Spleen (tissue), 11 donors: ENCODE measurements around the gene PRKCE. TPM values are rescaled to one million over a fixed set of nuclear protein-coding genes. Genes with fewer than 3 reads are reported as not detected.

Experiments used
- DNase-seq: peaks from one replicate; pipeline ENCODE4 v3.0.0-alpha.2; 2020
- H3K27ac ChIP-seq, 8 donors: fragments of 200-600 bp; sonication (generic) in 7 of 8; 1 replicate in 4 of 8; 2 replicates in 4 of 8; pipeline versions ENCODE4 v1.5.0 to v1.8.0; 2016 to 2021; ENCODE audit warnings: inconsistent platforms in 4 of 8, mild to moderate bottlenecking in 4 of 8, moderate library complexity in 1 of 8
- H3K27me3 ChIP-seq, 7 donors: fragments of 200-600 bp; sonication (generic) in 6 of 7; replicated peaks in 1 of 7; 1 replicate in 4 of 7; 2 replicates in 3 of 7; pipeline versions ENCODE4 v1.5.0 to v1.8.0; 2016 to 2021; ENCODE audit warnings: inconsistent platforms in 3 of 7, mild to moderate bottlenecking in 1 of 7
- H3K36me3 ChIP-seq, 6 donors: fragments of 200-600 bp; sonication (generic) in 5 of 6; 1 replicate in 4 of 6; 2 replicates in 2 of 6; pipeline versions ENCODE4 v1.5.0 to v1.8.0; 2016 to 2021; ENCODE audit warnings: inconsistent platforms in 2 of 6
- H3K4me1 ChIP-seq, 6 donors: fragments of 200-600 bp; sonication (generic) in 5 of 6; 1 replicate in 3 of 6; 2 replicates in 3 of 6; pipeline versions ENCODE4 v1.5.0 to v1.8.0; 2016 to 2021; ENCODE audit warnings: inconsistent platforms in 3 of 6
- H3K4me3 ChIP-seq, 8 donors: fragments of 200-600 bp; sonication (generic) in 7 of 8; 1 replicate in 4 of 8; 2 replicates in 4 of 8; pipeline versions ENCODE4 v1.5.0 to v1.8.0; 2016 to 2021; ENCODE audit warnings: inconsistent platforms in 4 of 8, mild to moderate bottlenecking in 4 of 8, moderate library complexity in 2 of 8
- H3K9me3 ChIP-seq, 8 donors: fragments of 200-600 bp; sonication (generic) in 7 of 8; 1 replicate in 4 of 8; 2 replicates in 4 of 8; pipeline versions ENCODE4 v1.5.0 to v1.8.0; 2016 to 2021; ENCODE audit warnings: inconsistent platforms in 4 of 8
- POLR2A ChIP-seq, 3 donors: fragments of 450-650 bp; IDR thresholded peaks; one replicate each; pipeline ENCODE4 v1.5.1; 2017; ENCODE audit warnings: antibody characterized with exemption in 3 of 3, mild to moderate bottlenecking in 1 of 3
- POLR2AphosphoS5 ChIP-seq, 3 donors: sonication (generic); formaldehyde crosslinking; IDR thresholded peaks; one replicate each; pipeline ENCODE4 v1.5.1; 2017; ENCODE audit warnings: antibody characterized with exemption in 3 of 3
- WGBS, 5 donors: extraction: QIAGEN DNeasy Blood & Tissue Kit in 3 of 5; methylation state at CpG; one replicate each; pipeline versions ENCODE4 v1.1.5 to v1.1.7; 2013 to 2018; 5-methylcytosine and 5-hydroxymethylcytosine counted together
- intact Hi-C: fragments of 100-400 bp; cut with DNase I; formaldehyde crosslinking; loops from one replicate; pipeline ENCODE4 v1.15.0; 2023; ENCODE audit warnings: low total_unique reads
- polyA plus RNA-seq, 3 donors: library from polyadenylated mRNA; stranded (reverse); fragments of 200-250 nt; gene quantifications; one replicate each; pipeline ENCODE4 v1.2.1, GENCODE V29; 2013
- total RNA-seq, 7 donors: library from RNA; depleted of rRNA in 3 of 7; stranded (reverse); fragments of >200 nt in 3 of 7; fragmentation: NEBNext Ultra II Directional in 4 of 7; extraction: Animal tissue kit (Norgen Biotek cat#: 25700) in 4 of 7; gene quantifications; one replicate each; pipeline versions ENCODE4 v1.1.0 to v1.2.1, GENCODE V29; 2016 to 2021
- TF ChIP-seq, protein P1 (sequence below), 11 experiments: fragments of 200-600 bp in 7 of 11; fragments of 450-650 bp in 4 of 11; sonication (generic) in 4 of 11; IDR thresholded peaks in 8 of 11; conservative IDR thresholded peaks in 3 of 11; 1 replicate in 7 of 11; 2 replicates in 4 of 11; pipeline versions ENCODE4 v1.4.0 to v1.8.0; 2016 to 2021; ENCODE audit warnings: antibody characterized with exemption in 11 of 11, inconsistent platforms in 4 of 11, mild to moderate bottlenecking in 1 of 11
- donor health status: healthy with polysubstance abuse.
- donor health status: DM: no; HTN: no; CAD: no; lungs with moderate emphysema.
- donor health status: DM: no; HTN: no; CAD: no.
- donor health status: Bipolar disorder and iron deficiency.
- donor health status: healthy.
- donor health status: DM: no; HTN: no; CAD: no.
- donor health status: DM: yes; HTN: yes; CAD: no.

PRKCE gene
- total and polyA plus RNA-seq, 10 donors: 2.5 to 43.6 (median 18.8) TPM

DNA sequence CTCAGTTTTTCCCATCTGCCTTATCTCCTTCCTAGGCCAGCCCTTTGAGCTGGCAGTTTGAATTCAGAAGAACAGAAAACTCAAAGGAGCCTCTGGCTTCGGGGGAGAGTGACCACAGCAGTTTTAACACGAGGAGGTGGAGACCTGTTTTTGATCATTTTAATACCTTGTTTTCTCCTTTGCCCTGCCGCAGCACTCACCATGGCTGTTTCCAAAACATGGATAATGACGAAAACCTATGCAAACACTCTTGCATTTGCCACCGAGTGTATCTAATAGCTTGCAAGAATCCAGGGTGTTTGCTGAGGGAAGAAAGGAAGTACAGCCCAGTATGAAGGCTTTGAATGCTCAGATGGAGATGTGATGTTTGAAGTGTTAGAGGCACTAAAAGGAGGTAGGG, 167.1 kb downstream of the PRKCE start:
- Histone ChIP-seq H3K27me3 (no peaks in the 10 kb centered on the region), H3K9me3 (no peaks in the 10 kb centered on the region), H3K4me1 (peaks cover 0 to 15% (median 2%) of the 10 kb centered on the region in 6 donors), H3K4me3 (no peak overlapping the region), H3K27ac (no peak overlapping the region), H3K36me3 (no peaks in the 10 kb centered on the region)
- TF ChIP-seq POLR2A (IDR thresholded peaks at IDR 0.05): no peak
- TF ChIP-seq POLR2AphosphoS5 (IDR thresholded peaks at IDR 0.05): no peak
- TF ChIP-seq, protein P1, sequence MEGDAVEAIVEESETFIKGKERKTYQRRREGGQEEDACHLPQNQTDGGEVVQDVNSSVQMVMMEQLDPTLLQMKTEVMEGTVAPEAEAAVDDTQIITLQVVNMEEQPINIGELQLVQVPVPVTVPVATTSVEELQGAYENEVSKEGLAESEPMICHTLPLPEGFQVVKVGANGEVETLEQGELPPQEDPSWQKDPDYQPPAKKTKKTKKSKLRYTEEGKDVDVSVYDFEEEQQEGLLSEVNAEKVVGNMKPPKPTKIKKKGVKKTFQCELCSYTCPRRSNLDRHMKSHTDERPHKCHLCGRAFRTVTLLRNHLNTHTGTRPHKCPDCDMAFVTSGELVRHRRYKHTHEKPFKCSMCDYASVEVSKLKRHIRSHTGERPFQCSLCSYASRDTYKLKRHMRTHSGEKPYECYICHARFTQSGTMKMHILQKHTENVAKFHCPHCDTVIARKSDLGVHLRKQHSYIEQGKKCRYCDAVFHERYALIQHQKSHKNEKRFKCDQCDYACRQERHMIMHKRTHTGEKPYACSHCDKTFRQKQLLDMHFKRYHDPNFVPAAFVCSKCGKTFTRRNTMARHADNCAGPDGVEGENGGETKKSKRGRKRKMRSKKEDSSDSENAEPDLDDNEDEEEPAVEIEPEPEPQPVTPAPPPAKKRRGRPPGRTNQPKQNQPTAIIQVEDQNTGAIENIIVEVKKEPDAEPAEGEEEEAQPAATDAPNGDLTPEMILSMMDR (IDR thresholded peaks at IDR 0.05 in 8 of 11, conservative IDR thresholded peaks at IDR 0.05 in 3 of 11): no peak
- DNase-seq: no peak
- 66 to 91% (median 80%) methylated on average over 5 of the region's 5 CpGs for WGBS, 5 donors
- intact Hi-C loops: no loop called here

DNA sequence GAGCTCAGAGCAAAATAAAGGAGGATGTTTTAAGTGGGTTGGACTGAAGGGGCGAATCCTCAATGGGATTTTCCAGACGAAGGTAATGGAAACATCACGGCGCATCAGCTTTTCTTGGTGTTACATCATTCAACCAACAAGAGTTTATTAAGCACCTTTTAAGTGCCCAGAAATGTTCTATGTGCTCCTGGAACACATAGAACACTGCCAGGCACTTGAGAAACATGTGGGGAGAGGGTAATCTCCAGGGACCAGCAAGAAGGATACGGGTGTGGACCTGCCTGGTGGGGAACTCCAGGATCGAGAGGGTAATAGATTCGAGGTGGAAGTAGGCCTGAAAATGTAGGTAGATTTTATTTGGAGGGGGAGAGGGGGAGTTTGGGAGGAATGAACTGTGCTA, 168.6 kb downstream of the PRKCE start:
- H3K27me3 ChIP-seq: no peaks in the 10 kb centered on the region
- no peaks in the 10 kb centered on the region for H3K9me3 ChIP-seq
- H3K36me3 ChIP-seq: no peaks in the 10 kb centered on the region
- 88 to 93% (median 90%) methylated on average over 7 of the region's 7 CpGs for WGBS, 5 donors
- intact Hi-C loops: no loop called here
- no peak for DNase-seq
- no peak for TF ChIP-seq POLR2AphosphoS5 (IDR thresholded peaks at IDR 0.05)
- TF ChIP-seq, protein P1 (IDR thresholded peaks at IDR 0.05 in 8 of 11, conservative IDR thresholded peaks at IDR 0.05 in 3 of 11): no peak
- TF ChIP-seq POLR2A (IDR thresholded peaks at IDR 0.05): no peak
- peaks cover 0 to 27% (median 1%) of the 10 kb centered on the region in 6 donors for H3K4me1 ChIP-seq
- no peak overlapping the region for H3K4me3 ChIP-seq
- H3K27ac ChIP-seq: no peak overlapping the region

DNA sequence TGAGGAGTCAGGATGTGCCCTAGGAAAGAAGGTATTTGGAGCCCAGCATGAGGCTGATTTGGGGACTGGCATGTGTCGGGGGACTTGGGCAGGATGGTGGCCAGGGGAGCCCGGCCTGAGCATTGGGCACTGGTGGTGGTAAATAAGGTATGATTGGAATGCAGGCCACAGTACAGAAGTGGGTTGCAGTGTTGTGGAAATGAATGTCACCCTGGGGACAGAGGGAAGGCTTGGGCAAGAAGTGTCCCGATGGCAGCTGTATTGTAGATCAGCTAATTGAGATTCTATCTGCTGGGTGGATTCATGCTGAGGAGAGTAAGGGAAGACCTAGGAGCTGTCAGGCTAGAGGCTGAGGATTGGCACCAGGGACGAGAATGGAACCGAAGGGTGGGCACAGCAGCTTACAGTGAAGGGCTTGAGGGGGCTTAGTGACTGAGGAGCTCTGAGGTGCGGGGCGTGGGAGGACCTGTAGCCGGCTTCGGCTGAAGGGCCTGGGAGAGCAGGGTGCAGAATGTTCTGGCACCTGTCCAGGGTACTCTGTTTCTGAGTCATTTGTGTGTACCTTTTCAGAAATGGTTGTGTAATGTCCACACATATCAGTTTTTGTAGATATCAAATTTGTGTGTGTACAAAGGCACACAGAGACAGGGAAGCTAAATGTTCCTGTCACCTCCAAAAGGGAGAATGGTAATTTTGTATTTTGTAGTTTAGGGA, 170.2 kb downstream of the PRKCE start:
- peaks cover 0 to 32% (median 5%) of the 10 kb centered on the region in 6 donors for H3K4me1 ChIP-seq
- H3K27ac ChIP-seq: no peak overlapping the region
- TF ChIP-seq, protein P1 (IDR thresholded peaks at IDR 0.05 in 8 of 11, conservative IDR thresholded peaks at IDR 0.05 in 3 of 11): no peak
- TF ChIP-seq POLR2AphosphoS5 (IDR thresholded peaks at IDR 0.05): no peak
- no peak for TF ChIP-seq POLR2A (IDR thresholded peaks at IDR 0.05)
- intact Hi-C loops: no loop called here
- no peak for DNase-seq
- no peaks in the 10 kb centered on the region for H3K9me3 ChIP-seq
- WGBS, 5 donors: 84 to 92% (median 88%) methylated on average over 9 of the region's 9 CpGs
- no peaks in the 10 kb centered on the region for H3K36me3 ChIP-seq
- H3K4me3 ChIP-seq: no peak overlapping the region
- H3K27me3 ChIP-seq: no peaks in the 10 kb centered on the region

DNA sequence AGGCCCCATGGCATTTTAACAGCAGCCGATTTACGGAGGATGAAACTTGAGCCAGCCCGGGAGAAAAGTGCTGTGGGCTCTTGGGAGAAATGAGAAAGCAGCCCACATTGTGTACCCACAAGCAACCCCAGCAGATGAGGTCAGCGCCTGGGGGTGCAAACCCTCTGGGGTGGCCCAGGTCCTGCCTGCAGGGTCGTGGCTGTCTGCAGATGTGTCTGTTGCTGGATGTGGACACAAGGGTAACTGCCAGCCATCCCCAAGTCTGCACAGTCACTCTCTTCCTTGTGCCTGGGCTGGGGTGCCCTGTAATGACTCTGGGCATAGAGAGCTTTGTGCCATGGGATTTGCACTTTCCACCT, 170.8 kb downstream of the PRKCE start:
- peaks cover 0 to 32% (median 5%) of the 10 kb centered on the region in 6 donors for H3K4me1 ChIP-seq
- intact Hi-C loops: no loop called here
- DNase-seq: no peak

More for the DNA sequence above, 170.8 kb downstream of the PRKCE start:
- TF ChIP-seq, protein P1 (IDR thresholded peaks at IDR 0.05 in 8 of 11, conservative IDR thresholded peaks at IDR 0.05 in 3 of 11): no peak
- WGBS, 5 donors: 70 to 98% (median 84%) methylated on average over 4 to 5 of the region's 5 CpGs
- H3K36me3 ChIP-seq: no peaks in the 10 kb centered on the region
- no peaks in the 10 kb centered on the region for H3K9me3 ChIP-seq
- H3K27me3 ChIP-seq: no peaks in the 10 kb centered on the region
- H3K4me3 ChIP-seq: no peak overlapping the region
- no peak overlapping the region for H3K27ac ChIP-seq
